Heart right ventricle (tissue), 16 donors: ENCODE data around the gene PLXDC2. TPM values are rescaled to one million over a fixed set of nuclear protein-coding genes. Genes with fewer than 3 reads are reported as not detected.

Experiments
- ATAC-seq, 8 donors: fragments of 200-7000 bp; cut with Tn5 transposase; one replicate each; pipeline ENCODE4 v1.9.1; 2020; ENCODE audit warnings: mild to moderate bottlenecking in 8 of 8, moderate library complexity in 8 of 8, moderate number of reproducible peaks in 1 of 8
- DNase-seq, 2 donors: peaks; one replicate each; pipeline ENCODE4 v3.0.0-alpha.2; 2020
- H3K27ac ChIP-seq, 10 donors: fragments of 200-600 bp; sonication (generic) in 2 of 10; one replicate each; pipeline versions ENCODE4 v1.5.0 to v1.8.0; 2020 to 2022; ENCODE audit warnings: mild to moderate bottlenecking in 3 of 10
- H3K27me3 ChIP-seq, 7 donors: fragments of 200-600 bp; one replicate each; pipeline ENCODE4 v1.8.0; 2021 to 2022; ENCODE audit warnings: mild to moderate bottlenecking in 2 of 7
- H3K36me3 ChIP-seq, 9 donors: fragments of 200-600 bp; sonication (generic) in 1 of 9; one replicate each; pipeline versions ENCODE4 v1.5.0 to v1.8.0; 2020 to 2022; ENCODE audit warnings: mild to moderate bottlenecking in 2 of 9
- H3K4me1 ChIP-seq, 9 donors: fragments of 200-600 bp; sonication (generic) in 1 of 9; one replicate each; pipeline versions ENCODE4 v1.5.0 to v1.8.0; 2020 to 2022; ENCODE audit warnings: mild to moderate bottlenecking in 4 of 9
- H3K4me3 ChIP-seq, 10 donors: fragments of 200-600 bp; sonication (generic) in 2 of 10; one replicate each; pipeline versions ENCODE4 v1.5.0 to v1.8.0; 2020 to 2022; ENCODE audit warnings: mild to moderate bottlenecking in 7 of 10, moderate library complexity in 2 of 10
- H3K9me3 ChIP-seq, 11 donors: fragments of 200-600 bp in 10 of 11; sonication (generic) in 2 of 11; one replicate each; pipeline versions ENCODE4 v1.5.0 to v1.8.0; 2013 to 2022; ENCODE audit warnings: mild to moderate bottlenecking in 2 of 11, control low read depth in 1 of 11, moderate library complexity in 1 of 11
- WGBS, 2 donors: extraction: QIAGEN DNeasy Blood & Tissue Kit; methylation state at CpG; one replicate each; pipeline ENCODE4 v1.1.7; 2013; ENCODE audit warnings: inconsistent platforms in 1 of 2; 5-methylcytosine and 5-hydroxymethylcytosine counted together
- intact Hi-C, 10 donors: fragments of 100-400 bp; cut with DNase I; formaldehyde crosslinking; loops; one replicate each; pipeline versions ENCODE4 v1.11.1 to v1.14.2; 2022
- polyA plus RNA-seq, 2 donors: library from polyadenylated mRNA; stranded (reverse); fragments of 200-250 nt; gene quantifications; one replicate each; pipeline ENCODE4 v1.2.3, GENCODE V29; 2013
- total RNA-seq, 10 donors: library from RNA; stranded (reverse); fragmentation: NEBNext Ultra II Directional in 3 of 10; extraction: Animal tissue kit (Norgen Biotek cat#: 25700) in 3 of 10; gene quantifications; one replicate each; pipeline versions ENCODE4 v1.2.1 to v1.2.4, GENCODE V29; 2021 to 2023
- TF ChIP-seq, protein P1 (sequence below), 9 donors: fragments of 200-600 bp; sonication (generic) in 2 of 9; IDR thresholded peaks; one replicate each; pipeline versions ENCODE4 v1.5.0 to v1.8.0; 2021 to 2022; ENCODE audit warnings: antibody characterized with exemption in 9 of 9, mild to moderate bottlenecking in 5 of 9, moderate library complexity in 1 of 9
- donor health status: Arrhythmogenic right ventricular cardiomyopathy.
- donor health status: ischemic (EF 13 %, LVEDD 7.1; RV severe dilation, severe dysfunction).
- donor health status: healthy with polysubstance abuse.
- donor health status: DM: no; HTN: yes; CAD: no.
- donor health status: DM: no; HTN: no; CAD: no.
- donor health status: ischemic (EF 25% LVEDD 6.9; RV normal size, moderate dysfunction).
- donor health status: ischemic (EF 25% LVEDD 5.7; RV mildly dilated, moderate dysfunction).
- donor health status: healthy.
- donor health status: DM: yes; HTN: yes; CAD: no.
- donor health status: Ischemic cardiomyopathy.
- donor health status: ischemic (EF 35%, LVEDD 5.7; RV mildly dilated, moderate dysfunction).
- donor health status: nonischemic (EF 11% LVEDD 7.7; RV severe dilation, severe dysfunction).
- donor health status: DM: yes; HTN: yes; CAD: no.
- donor health status: PGD.
- donor health status: ischemic (EF 29% LVEDD 5.4; RV normal size, mild dysfunction).
- donor health status: nonischemic (EF 23%, LVEDD 6.1; RV moderate dilation, normal function).

PLXDC2 gene
- total and polyA plus RNA-seq, 12 donors, result 4.6 to 26.8 (median 16.9) TPM

DNA sequence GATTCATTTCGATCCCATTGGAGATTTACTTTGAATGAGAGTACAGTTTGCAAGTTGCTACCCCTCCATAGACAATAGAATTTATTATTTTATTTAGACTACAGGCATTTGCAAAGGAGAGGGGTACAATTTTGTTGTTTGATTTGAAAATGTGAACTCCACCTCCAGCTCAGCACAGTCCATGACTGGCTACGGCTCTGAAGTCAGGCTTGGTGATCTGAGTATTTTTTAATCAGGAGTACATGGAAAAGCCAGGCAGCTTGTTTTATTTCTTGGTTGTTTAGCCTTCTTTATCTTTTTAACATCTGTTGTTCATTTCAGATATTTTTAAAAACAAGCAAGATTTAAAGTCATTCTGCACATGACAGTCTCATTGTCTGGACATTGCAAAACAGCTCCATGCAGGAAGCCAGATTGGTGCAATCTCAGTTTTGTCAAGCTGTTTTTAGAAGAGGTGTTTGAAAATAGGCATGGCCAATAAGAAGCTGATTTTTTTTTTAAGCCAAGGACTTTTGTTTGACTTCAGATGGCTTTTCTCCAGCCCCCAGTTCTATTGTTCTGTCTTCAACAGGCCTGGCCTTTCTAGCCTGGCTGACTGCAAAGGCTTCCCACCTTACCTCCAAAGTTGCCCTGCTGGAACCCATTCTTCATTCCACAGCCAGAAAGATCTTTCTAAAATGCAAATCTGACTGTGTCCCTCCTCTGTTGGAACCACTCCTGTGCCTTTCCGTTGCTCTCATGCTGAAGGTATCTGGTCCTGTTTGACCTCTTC, 12.2 kb downstream of the PLXDC2 start:
- H3K4me3 ChIP-seq, result no peak overlapping the region
- peak; percentile 61 to 76 (median 68) for ATAC-seq
- WGBS, 2 donors, result 43 to 58% methylated on average over 3 of the region's 3 CpGs
- peak in 1 of 2 donors; percentile 22 for DNase-seq
- H3K9me3 ChIP-seq, result peaks cover 0 to 6% (median 0%) of the 10 kb centered on the region in 11 donors
- H3K27ac ChIP-seq, result peak overlapping the region in 8 of 10 donors; percentile 1 to 72 (median 48)
- intact Hi-C loops, result loop anchor here in 3 of 10 donors (5.0 to 10.0 kb wide), 4 partner anchors 46 to 119 kb away; no protein-coding TSS in a partner anchor
- peaks cover 9 to 92% (median 80%) of the 10 kb centered on the region in 9 donors for H3K4me1 ChIP-seq
- H3K36me3 ChIP-seq, result no peaks in the 10 kb centered on the region
- no peaks in the 10 kb centered on the region for H3K27me3 ChIP-seq
- TF ChIP-seq, protein P1, sequence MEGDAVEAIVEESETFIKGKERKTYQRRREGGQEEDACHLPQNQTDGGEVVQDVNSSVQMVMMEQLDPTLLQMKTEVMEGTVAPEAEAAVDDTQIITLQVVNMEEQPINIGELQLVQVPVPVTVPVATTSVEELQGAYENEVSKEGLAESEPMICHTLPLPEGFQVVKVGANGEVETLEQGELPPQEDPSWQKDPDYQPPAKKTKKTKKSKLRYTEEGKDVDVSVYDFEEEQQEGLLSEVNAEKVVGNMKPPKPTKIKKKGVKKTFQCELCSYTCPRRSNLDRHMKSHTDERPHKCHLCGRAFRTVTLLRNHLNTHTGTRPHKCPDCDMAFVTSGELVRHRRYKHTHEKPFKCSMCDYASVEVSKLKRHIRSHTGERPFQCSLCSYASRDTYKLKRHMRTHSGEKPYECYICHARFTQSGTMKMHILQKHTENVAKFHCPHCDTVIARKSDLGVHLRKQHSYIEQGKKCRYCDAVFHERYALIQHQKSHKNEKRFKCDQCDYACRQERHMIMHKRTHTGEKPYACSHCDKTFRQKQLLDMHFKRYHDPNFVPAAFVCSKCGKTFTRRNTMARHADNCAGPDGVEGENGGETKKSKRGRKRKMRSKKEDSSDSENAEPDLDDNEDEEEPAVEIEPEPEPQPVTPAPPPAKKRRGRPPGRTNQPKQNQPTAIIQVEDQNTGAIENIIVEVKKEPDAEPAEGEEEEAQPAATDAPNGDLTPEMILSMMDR (IDR thresholded peaks at IDR 0.05), result no peak

DNA sequence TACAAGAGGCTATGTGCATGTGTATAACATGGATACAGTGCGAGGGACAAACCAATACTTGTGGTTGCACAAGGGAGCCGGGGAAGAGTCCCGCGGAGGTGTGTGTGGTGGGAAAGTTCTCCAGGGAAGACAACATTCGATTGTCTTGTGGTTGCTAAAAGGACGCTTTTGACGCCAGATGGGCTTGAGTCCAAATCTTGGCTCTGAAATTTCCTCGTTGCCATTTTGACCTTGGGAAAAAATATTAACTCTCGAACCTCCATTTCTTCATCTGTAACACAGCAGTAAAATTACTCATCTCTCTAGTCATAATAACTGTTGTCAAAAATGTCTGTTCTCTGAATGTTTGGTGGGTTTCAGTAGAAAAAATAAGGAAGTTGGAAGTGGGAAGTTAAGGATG, 16.5 kb downstream of the PLXDC2 start:
- Histone ChIP-seq H3K27ac (peak overlapping the region in 3 of 10 donors; percentile 0 to 63 (median 11)), H3K4me3 (peak overlapping the region in 1 of 10 donors; percentile 21), H3K27me3 (no peaks in the 10 kb centered on the region), H3K4me1 (peaks cover 2 to 60% (median 40%) of the 10 kb centered on the region in 9 donors), H3K9me3 (peaks cover 0 to 6% (median 0%) of the 10 kb centered on the region in 11 donors), H3K36me3 (peaks cover 0 to 2% (median 0%) of the 10 kb centered on the region in 9 donors)
- TF ChIP-seq, protein P1 (IDR thresholded peaks at IDR 0.05), result no peak
- 30% methylated on average over 9 of the region's 9 CpGs for WGBS, 2 donors
- intact Hi-C loops, result no loop called here
- DNase-seq, result no peak
- peak in 1 of 8 donors; percentile 32 for ATAC-seq

DNA sequence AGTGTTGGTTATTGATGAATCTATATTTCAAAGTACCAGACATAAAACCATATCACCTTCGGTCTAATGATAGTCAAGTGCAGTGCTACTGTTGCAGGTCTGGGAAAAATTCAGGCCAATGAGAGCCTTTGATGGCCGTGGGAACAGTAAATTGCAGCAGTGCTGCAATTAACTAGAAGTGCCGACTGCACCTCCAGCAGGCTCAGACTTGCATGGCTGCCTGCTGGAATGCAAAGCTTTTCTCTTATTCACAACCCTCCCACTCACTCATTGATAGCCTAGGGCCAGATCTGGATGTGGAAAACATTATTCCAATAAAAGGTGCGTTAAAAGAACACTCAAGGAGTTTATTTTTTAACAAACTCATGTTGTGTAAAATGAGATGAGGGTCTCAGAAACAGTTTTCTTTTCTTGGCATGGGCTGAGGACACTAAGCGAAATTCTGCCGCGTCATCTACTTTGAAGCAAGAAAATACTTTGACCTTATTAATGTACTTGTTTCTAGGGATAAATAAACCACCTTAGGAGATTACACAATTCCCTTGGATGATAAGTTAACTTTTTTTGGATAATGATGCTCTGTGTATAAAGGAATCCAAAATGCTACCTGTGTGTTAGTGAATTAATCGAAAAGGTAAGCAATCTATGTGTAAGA, 17.1 kb downstream of the PLXDC2 start:
- TF ChIP-seq, protein P1 (IDR thresholded peaks at IDR 0.05), result no peak
- 80 to 82% methylated on average over 8 of the region's 8 CpGs for WGBS, 2 donors
- H3K27ac ChIP-seq, result peak overlapping the region in 2 of 10 donors; percentile 0 to 63
- intact Hi-C loops, result no loop called here
- peaks cover 0 to 3% (median 0%) of the 10 kb centered on the region in 9 donors for H3K36me3 ChIP-seq
- DNase-seq, result no peak
- no peak for ATAC-seq
- H3K9me3 ChIP-seq, result peaks cover 0 to 6% (median 0%) of the 10 kb centered on the region in 11 donors
- H3K4me3 ChIP-seq, result no peak overlapping the region
- H3K4me1 ChIP-seq, result peaks cover 2 to 54% (median 34%) of the 10 kb centered on the region in 9 donors
- H3K27me3 ChIP-seq, result no peaks in the 10 kb centered on the region

DNA sequence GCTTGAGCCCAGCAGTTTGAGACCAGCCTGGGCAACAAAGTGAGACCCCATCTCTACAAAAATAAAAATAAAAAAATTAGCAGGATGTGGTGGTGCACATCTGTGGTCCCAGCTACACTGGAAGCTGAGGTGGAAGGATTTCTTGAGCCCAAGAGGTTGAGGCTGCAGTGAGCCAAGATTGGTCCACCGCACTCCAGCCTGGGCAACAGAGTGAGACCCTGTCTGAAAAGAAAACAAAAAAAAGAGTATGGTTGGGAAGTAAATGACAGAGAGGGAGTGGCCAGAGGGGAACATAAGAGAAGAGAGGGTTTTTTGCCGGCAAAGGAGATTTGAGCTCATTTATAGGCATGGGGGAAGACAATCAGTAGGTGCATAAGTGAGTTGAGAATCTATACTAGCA, 19.7 kb downstream of the PLXDC2 start:
- intact Hi-C loops, result no loop called here
- ATAC-seq, result no peak
- Histone ChIP-seq H3K4me3 (no peak overlapping the region), H3K4me1 (peaks cover 0 to 49% (median 21%) of the 10 kb centered on the region in 9 donors), H3K27ac (no peak overlapping the region), H3K27me3 (no peaks in the 10 kb centered on the region), H3K9me3 (peaks cover 0 to 6% (median 0%) of the 10 kb centered on the region in 11 donors), H3K36me3 (peaks cover 0 to 3% (median 0%) of the 10 kb centered on the region in 9 donors)
- TF ChIP-seq, protein P1 (IDR thresholded peaks at IDR 0.05), result no peak
- DNase-seq, result no peak
- 88 to 89% methylated on average over 2 of the region's 2 CpGs for WGBS, 2 donors
